ENCODE results near the gene LSG1. TPM values are rescaled to one million over a fixed set of nuclear protein-coding genes. Genes with fewer than 3 reads are reported as not detected.

Gene LSG1
- polyA plus RNA-seq, 1 donor from 2014 or later: 35.5 TPM

DNA sequence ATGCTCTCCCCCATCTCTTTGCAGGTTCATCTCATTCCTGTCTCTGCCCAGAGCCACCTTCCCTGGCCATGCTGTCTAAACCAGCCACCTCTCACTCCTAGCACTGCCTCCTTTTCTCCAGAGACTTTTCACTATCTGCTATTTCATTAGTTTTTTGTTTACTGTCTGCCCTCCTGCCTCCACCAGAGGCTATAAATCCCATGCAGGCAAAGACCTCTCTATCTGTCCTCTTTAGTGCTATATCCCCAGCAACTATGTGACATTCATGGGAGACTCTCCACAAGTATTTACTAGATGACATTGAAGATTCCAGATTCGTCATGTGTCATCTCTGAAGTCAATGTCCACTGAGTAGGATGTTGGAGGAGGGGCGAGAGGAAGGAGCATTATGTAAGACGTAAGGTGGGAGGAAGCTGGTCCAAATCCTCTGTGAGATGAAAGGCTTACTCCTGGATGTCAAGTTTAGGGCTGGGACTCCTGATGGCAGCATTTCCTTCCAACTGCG is 10.2 kb upstream of the LSG1 start:
- Histone ChIP-seq H3K36me3 (ENCODE audit: insufficient read depth, low read length) (no peaks in the 10 kb centered on the region), H3K9ac (ENCODE audit: low read length) (no peak overlapping the region), H3K27ac (ENCODE audit: low read length) (no peak overlapping the region), H2AFZ (ENCODE audit: low read depth, low read length) (no peak overlapping the region), H3K27me3 (ENCODE audit: insufficient read depth, low read depth, low read length) (peaks cover 36% of the 10 kb centered on the region), H3K9me3 (ENCODE audit: low read length) (no peaks in the 10 kb centered on the region), H3K9me2 (ENCODE audit: insufficient read depth, low read length) (no peaks in the 10 kb centered on the region), H4K20me1 (ENCODE audit: insufficient read depth) (no peaks in the 10 kb centered on the region), H3K79me2 (replicated peaks; ENCODE audit: insufficient read depth, low read length) (no peaks in the 10 kb centered on the region), H3K4me2 (ENCODE audit: low read length) (no peak overlapping the region), H3F3A (ENCODE audit: insufficient read depth, low read length, poor library complexity, severe bottlenecking) (no peaks in the 10 kb centered on the region), H3K4me3 (ENCODE audit: low read length) (no peak overlapping the region)
- no peak for TF ChIP-seq RAD21 (conservative IDR thresholded peaks at IDR 0.05)
- TF ChIP-seq CTCF (IDR thresholded peaks at IDR 0.05; ENCODE audit: poor library complexity, severe bottlenecking): no peak
- TF ChIP-seq MXI1 (conservative IDR thresholded peaks at IDR 0.05; ENCODE audit: poor library complexity, severe bottlenecking): no peak
- TF ChIP-seq EP300 (conservative IDR thresholded peaks at IDR 0.05; ENCODE audit: poor library complexity, severe bottlenecking): no peak
- TF ChIP-seq EZH2 (IDR thresholded peaks at IDR 0.05; ENCODE audit: borderline replicate concordance, insufficient read depth, low read length, poor library complexity, severe bottlenecking): no peak
- TF ChIP-seq, protein P1, sequence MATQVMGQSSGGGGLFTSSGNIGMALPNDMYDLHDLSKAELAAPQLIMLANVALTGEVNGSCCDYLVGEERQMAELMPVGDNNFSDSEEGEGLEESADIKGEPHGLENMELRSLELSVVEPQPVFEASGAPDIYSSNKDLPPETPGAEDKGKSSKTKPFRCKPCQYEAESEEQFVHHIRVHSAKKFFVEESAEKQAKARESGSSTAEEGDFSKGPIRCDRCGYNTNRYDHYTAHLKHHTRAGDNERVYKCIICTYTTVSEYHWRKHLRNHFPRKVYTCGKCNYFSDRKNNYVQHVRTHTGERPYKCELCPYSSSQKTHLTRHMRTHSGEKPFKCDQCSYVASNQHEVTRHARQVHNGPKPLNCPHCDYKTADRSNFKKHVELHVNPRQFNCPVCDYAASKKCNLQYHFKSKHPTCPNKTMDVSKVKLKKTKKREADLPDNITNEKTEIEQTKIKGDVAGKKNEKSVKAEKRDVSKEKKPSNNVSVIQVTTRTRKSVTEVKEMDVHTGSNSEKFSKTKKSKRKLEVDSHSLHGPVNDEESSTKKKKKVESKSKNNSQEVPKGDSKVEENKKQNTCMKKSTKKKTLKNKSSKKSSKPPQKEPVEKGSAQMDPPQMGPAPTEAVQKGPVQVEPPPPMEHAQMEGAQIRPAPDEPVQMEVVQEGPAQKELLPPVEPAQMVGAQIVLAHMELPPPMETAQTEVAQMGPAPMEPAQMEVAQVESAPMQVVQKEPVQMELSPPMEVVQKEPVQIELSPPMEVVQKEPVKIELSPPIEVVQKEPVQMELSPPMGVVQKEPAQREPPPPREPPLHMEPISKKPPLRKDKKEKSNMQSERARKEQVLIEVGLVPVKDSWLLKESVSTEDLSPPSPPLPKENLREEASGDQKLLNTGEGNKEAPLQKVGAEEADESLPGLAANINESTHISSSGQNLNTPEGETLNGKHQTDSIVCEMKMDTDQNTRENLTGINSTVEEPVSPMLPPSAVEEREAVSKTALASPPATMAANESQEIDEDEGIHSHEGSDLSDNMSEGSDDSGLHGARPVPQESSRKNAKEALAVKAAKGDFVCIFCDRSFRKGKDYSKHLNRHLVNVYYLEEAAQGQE (IDR thresholded peaks at IDR 0.05; ENCODE audit: borderline replicate concordance): no peak
- TF ChIP-seq TAF1 (IDR thresholded peaks at IDR 0.05; ENCODE audit: low read depth): no peak
- TF ChIP-seq SMC3 (conservative IDR thresholded peaks at IDR 0.05; ENCODE audit: poor library complexity): no peak
- no peak for TF ChIP-seq POLR2AphosphoS5 (IDR thresholded peaks at IDR 0.05)

DNA sequence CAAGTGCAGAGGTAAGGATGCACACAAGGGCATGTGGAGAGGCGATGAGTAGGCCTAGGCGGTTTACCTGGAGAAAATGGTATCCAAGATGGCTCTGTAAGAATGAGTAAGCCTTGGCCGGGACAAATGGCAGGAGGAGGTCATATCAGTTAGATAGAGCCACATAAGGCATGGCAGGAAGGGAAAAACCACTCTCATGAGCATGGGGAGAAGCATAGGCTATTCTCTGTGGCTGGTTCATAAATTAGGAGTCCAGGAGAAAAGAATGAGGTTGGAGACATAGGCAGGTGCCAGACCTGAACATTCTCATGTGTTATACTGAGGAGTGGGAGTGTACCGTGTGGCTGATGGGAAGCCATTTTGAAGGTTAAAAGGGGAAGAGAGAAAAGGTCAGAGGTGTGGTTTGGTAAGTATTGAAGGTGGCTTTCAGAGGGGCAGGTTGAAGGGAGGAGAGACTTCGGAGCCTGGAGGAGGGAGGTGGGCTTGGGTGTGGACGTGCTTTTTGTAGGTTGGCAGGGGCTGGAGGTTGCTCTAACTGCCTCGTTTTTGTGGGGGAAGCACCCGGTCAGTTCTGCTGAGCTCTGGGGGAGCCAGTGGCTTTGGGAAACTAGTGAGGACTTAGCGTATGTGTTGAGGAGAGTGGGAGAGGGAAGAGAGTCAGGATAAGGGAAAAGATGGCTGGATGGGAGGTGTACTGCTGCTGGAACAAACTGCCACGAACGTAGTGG is 9.1 kb upstream of the LSG1 start:
- Histone ChIP-seq H3K27ac (ENCODE audit: low read length) (no peak overlapping the region), H3K27me3 (ENCODE audit: insufficient read depth, low read depth, low read length) (peaks cover 24% of the 10 kb centered on the region), H3K9ac (ENCODE audit: low read length) (no peak overlapping the region), H3K4me3 (ENCODE audit: low read length) (no peak overlapping the region), H3K36me3 (ENCODE audit: insufficient read depth, low read length) (no peaks in the 10 kb centered on the region), H3K9me2 (ENCODE audit: insufficient read depth, low read length) (no peaks in the 10 kb centered on the region), H3K79me2 (replicated peaks; ENCODE audit: insufficient read depth, low read length) (no peaks in the 10 kb centered on the region), H3F3A (ENCODE audit: insufficient read depth, low read length, poor library complexity, severe bottlenecking) (no peaks in the 10 kb centered on the region), H2AFZ (ENCODE audit: low read depth, low read length) (no peak overlapping the region), H4K20me1 (ENCODE audit: insufficient read depth) (no peaks in the 10 kb centered on the region), H3K4me2 (ENCODE audit: low read length) (no peak overlapping the region), H3K9me3 (ENCODE audit: low read length) (no peaks in the 10 kb centered on the region)
- TF ChIP-seq EP300 (conservative IDR thresholded peaks at IDR 0.05; ENCODE audit: poor library complexity, severe bottlenecking) (no peak), SMC3 (conservative IDR thresholded peaks at IDR 0.05; ENCODE audit: poor library complexity) (no peak), EZH2 (IDR thresholded peaks at IDR 0.05; ENCODE audit: borderline replicate concordance, insufficient read depth, low read length, poor library complexity, severe bottlenecking) (no peak), MXI1 (conservative IDR thresholded peaks at IDR 0.05; ENCODE audit: poor library complexity, severe bottlenecking) (no peak), TAF1 (IDR thresholded peaks at IDR 0.05; ENCODE audit: low read depth) (no peak), RAD21 (conservative IDR thresholded peaks at IDR 0.05) (no peak), CTCF (IDR thresholded peaks at IDR 0.05; ENCODE audit: poor library complexity, severe bottlenecking) (no peak), POLR2AphosphoS5 (IDR thresholded peaks at IDR 0.05) (no peak)
- TF ChIP-seq, protein P1 (IDR thresholded peaks at IDR 0.05; ENCODE audit: borderline replicate concordance): no peak
